Endothelial cell of umbilical vein (primary cell): ENCODE data around the gene PILRA.

Experiments used
- CTCF ChIP-seq, 2 donors: IDR thresholded peaks; 1 replicate in 1 of 2; 2 replicates in 1 of 2; pipeline ENCODE4 v1.5.1; 2011; ENCODE audit warnings: low read length in 2 of 2, mild to moderate bottlenecking in 2 of 2, moderate library complexity in 2 of 2, control low read depth in 1 of 2, inconsistent platforms in 1 of 2, low read depth in 1 of 2; ENCODE audit not compliant: insufficient read depth in 1 of 2; ENCODE audit errors: extremely low read depth in 1 of 2
- EZH2 ChIP-seq: IDR thresholded peaks from 2 replicates; pipeline ENCODE4 v1.6.1; 2012; ENCODE audit warnings: borderline replicate concordance, low read depth, mild to moderate bottlenecking, moderate library complexity, low read length, inconsistent platforms; ENCODE audit not compliant: severe bottlenecking
- POLR2A ChIP-seq: IDR thresholded peaks from 2 replicates; pipeline ENCODE4 v1.6.1; 2012; ENCODE audit warnings: low read depth, mild to moderate bottlenecking, control low read depth, low read length

- TF ChIP-seq CTCF (IDR thresholded peaks at IDR 0.05; ENCODE audit: extremely low read depth in 1 of 2, insufficient read depth in 1 of 2, low read depth in 1 of 2, low read length in 2 of 2): no peak
- TF ChIP-seq POLR2A: no peak
- TF ChIP-seq EZH2: no peak
These were observed 10.2 kb upstream of the PILRA start for GRCh38 chr7:100363098-100363497.
